HG02973 (cell line): ENCODE measurements around the gene SCN1B.
"Not testable (repeated sequence)": the region's sequence is repeated elsewhere in the genome, so short reads cannot be mapped to it uniquely, and the experiment has no call there.

Source experiments
- ATAC-seq: cut with Tn5 transposase; IDR thresholded peaks from one replicate; pipeline ENCODE4 v1.9.1; 2021; ENCODE audit warnings: moderate library complexity; ENCODE audit not compliant: unreplicated experiment

Gene SCN1B

DNA sequence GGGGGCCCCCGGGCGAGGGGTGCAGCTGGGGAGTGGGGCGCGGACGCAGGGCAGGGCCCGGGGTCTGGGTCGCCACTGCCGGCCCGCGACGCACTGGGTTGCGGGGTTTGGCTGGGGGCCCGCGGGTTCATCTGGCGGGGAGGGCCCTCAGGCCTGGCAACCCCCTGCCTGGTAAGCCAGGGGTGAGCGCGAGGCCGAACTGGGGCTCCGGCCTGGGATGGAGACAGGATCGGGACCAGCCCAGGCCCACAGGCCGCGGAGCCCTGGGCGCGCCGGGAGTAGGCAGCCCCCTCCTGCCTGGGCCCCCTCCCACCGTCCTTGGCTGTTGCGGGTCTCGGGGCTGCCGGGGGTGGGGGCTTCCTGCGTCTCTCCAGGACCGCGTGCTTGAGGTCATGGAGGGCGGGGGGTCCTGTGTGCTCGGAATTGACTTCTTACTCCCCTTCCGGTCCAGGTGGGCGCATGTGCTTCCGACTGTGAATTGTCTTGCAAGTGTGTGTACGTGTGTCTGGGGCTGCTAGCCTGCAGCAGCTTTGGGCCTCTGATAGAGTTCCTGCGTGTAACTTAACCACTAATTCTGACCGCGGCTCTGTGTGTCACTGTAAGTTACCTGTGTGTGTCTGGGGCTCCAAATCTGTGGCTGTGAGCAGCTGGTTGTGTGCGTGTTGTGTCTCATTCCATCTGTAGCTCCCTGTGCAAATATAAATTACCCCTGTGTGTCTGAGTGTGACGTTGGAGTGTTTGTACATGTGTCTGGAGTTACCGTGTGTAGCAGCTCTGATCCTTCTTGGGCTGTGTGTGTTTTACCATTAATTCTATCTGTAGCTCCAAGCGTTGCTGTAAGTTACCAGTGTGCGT lies 29.4 kb upstream of the SCN1B start:
- no peak for ATAC-seq

DNA sequence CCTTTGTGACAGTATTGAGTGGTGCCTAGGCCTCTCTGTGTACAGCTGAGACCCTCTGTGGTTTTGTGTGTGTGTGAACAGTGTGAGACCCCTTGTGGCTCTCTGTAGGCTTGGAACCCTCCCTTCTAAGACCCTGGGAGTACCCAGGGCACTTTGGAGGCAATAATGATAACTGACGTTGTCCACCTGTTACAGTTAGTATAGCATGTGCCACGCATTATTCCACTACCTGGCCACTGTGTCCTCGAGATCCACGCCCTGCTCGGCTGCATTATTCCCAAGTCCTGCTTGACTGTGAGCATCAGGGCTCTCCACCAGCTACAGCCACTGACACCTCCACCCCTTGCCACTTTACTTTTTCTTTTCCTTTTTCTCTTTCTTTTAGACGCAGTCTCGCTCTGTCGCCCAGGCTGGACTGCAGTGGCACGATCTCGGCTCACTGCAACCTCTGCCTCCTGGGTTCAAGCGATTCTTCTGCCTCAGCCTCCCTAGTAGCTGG lies 28.2 kb upstream of the SCN1B start:
- no peak for ATAC-seq

DNA sequence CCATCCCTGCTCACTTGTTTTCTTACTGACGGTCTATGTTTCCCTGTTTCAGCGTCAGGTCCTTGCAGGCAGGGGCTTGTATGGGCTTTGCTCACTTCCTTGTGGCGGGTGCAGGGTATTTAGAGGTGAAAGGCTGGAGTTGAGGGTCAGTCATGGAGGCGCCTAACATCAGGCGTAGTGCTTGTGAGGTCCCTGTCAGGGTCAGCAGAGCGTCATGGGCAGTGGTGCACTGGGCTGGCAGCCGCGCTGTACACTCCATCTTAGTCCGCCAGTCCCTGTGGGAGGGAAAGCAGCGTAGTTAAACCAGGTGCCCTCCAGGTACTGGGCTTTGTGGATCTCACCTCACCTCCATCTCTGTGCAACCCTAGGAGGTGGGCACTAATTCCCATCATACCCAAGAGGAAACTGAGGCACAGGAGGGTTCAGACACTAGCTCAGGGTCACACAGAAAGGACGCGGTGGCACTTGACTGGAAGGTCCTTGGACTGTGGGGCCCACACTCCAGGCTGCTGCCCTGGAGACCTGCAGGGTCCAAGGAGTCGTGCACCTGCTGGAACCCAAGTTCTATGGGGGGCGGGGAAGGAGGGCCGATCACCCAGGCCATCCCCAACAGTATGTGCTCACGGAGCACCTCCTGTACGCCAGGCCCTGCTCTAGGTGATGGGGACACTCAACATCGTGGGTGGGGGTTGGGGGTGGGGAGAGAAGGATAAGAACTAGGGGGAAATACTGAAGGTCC lies 25.6 kb upstream of the SCN1B start:
- no peak for ATAC-seq

DNA sequence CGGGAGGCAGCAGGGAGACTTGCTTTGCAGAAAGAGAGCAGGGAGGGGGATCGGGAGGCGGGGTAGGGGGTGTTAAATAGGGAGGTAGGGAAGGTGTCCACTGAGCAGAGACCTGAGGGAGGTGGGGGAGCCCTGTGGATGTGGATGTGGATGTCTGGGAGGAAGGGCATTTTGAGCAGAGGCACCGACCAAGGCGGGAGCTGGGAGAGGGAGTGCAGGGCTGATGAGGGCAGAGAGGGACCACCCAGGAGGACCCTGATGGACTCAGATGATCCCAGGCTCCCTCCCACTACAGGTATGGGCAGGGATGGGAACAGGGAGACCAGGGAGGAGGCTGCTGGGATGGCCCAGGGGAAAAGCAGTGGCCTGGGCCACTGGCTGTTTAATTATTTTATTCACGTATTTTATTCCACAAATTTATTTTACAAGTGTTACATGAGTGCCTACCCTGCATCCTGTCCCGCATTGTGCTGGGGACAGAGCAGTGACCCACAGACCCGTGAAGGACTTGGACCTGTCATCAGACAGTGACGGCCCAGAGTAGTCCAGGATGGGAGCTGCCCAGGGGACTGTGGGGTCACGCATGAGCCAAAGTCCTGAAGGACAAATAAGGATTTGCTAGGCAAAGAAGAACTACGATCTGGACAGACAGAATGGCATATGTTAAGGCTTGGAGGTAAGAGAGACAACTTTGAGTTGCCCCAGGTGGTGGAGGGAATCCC lies 24.9 kb upstream of the SCN1B start:
- ATAC-seq, result no peak

DNA sequence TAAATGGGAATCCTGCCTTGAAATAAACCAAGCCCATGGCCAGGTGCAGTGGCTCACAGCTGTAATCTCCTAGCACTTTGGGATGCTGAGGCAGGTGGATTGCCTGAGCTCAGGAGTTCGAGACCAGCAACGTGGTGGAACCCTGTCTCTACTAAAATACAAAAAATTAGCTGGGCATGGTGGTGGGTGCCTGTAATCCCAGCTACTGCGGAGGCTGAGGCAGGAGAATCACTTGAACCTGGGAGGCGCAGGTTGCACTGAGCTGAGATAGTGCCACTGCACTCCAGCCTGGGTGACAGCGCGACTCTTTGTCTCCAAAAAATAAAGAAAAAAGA lies 24.3 kb upstream of the SCN1B start:
- not testable (repeated sequence) for ATAC-seq

DNA sequence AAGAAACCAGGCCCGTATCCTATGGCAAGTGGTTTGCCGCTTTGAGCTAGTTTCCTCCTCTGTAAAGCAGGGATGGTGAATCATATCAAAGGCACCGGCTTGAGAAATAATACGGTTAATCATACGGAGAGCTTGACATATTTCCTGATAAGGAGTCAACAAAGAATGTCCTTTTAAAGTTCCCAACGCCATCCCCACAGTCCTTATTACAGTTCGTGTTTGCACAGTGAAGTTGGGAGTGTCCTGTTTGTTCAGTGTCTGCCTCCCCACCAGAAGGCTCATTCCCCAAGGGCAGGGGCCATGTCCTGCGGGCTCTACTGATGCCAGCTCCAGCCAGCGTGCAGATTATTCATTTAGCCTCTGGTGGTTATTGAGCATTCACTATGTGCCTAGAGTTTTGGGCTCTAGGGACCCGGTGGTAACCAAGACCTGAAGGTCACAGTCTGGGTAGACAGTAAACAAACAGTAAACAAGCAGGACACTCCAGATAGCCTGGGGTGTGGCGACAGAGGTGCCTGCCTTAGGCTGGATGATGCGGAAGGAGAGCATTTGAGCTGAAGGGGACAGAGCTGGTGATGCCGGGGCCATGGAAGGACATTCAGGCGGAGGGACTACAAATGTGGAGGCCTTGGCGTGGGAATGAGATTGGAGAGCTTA lies 23.8 kb upstream of the SCN1B start:
- ATAC-seq, result no peak

DNA sequence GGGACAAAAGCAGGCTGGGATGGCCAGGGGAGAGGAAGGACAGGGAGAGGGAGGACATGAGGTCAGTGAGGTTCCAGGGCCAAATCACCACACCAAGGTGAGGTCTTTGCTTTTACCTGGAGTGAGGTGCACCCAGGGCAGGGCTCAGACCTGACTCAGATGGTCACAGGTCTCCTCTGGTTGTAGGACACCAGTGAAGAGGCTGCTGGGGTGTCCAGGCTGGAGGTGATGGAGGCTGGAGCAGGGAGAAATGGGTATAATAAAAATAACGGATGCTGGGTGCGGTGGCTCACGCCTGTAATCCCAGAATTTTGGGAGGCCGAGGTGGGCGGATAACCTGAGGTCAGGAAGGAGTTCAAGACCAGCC lies 23.3 kb upstream of the SCN1B start:
- no peak for ATAC-seq

DNA sequence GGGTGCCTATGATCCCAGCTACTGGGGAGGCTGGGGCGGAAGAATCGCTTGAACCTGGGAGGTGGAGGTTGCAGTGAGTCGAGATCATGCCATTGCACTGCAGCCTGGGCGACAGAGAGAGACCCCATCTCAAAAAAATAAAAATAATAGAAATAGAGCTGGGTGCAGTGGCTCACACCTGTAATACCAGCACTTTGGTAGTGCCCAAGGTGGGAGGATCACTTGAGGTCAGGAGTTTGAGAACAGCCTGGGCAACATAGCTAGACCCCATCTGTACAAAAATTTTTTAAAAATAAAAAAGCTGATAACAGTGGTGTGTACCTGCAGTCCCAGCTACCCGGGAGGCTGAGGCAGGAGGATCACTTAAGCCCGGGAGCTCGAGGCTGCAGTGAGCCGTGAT lies 22.8 kb upstream of the SCN1B start:
- not testable (repeated sequence) for ATAC-seq

DNA sequence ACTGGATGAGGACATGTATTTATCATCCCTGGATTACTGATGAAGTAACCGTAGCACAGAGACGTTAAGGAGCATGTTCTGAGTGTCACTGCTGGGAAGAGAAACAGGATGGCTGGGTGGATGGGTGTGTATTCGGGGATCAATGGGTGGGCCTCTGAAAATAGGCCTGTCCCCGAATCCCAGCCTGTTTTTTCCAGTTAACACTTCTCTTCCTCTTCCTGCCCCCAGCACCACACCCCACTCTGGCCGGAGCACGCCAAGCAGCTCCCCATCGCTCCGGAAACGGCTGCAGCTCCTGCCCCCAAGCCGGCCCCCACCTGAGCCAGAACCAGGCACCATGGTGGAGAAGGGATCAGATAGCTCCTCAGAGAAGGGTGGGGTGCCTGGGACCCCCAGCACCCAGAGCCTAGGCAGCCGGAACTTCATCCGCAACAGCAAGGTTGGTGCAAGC lies 21.4 kb upstream of the SCN1B start:
- no peak for ATAC-seq

DNA sequence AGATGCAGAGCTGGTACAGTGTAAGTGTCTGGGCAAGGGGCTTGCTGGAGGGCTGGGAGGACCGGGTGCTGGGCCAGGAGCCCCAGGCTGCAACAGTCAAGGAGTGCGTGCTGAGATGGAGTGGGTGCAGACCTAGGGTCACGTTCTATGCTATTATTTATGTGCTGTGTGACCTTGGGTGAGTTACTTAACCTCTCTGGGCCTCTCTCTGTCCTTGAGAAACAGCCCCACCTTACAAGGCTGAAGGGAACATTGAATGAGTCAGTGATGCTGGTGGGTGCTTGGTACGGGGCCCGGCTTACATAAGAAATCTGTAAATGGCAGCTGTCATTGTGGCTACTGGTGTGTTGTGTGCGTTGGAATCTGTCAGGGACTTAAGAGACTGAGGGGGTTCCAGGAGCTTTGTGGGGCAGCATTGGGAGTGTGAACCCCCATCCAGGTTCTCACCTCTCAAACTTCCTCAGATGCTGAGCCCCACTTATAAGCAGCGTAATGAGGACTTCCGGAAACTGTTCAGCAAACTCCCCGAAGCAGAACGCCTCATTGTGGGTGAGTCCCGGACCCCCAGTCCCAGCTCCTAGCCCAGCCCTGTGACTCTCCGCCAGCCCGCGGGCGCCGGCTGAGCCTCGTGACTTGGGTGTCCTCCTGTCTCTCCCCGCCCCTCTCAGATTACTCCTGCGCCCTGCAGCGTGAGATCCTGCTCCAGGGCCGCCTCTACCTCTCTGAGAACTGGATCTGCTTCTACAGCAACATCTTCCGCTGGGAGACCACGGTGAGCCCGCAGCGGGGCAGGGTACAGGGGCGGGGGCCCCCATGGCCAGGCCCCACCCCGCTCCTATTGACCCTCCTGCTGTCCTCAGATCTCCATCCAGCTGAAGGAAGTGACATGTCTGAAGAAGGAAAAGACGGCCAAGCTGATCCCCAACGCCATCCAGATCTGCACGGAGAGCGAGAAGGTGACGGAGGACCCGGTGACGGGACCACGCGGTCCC lies 20.6 kb upstream of the SCN1B start:
- no peak for ATAC-seq

DNA sequence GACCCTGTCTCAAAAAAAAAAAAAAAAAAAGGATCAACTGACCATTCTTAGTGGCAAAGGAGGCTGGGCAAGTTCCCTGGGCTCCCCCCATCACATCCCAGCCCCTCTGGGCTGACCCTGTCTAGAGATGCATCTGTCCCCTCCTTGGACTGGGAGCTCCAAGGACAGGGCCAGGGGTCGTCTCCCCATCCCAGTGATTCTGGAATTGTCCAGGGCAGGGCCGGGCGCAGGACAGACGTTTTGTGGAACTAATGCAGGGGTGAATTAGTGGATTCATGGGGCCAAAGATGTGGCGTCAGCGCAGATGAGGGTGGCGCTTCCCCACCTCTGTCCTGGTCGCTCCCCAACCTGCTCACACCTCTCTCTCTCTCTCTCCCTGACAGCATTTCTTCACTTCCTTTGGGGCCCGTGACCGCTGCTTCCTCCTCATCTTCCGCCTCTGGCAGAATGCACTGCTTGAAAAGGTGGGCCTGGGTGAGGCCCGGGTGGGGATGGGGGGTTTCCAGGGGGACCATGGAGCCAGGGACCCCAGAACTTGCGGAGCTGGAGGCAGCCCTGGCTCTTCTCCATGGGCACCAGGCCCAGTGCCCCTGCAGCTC lies 19.1 kb upstream of the SCN1B start:
- no peak for ATAC-seq

DNA sequence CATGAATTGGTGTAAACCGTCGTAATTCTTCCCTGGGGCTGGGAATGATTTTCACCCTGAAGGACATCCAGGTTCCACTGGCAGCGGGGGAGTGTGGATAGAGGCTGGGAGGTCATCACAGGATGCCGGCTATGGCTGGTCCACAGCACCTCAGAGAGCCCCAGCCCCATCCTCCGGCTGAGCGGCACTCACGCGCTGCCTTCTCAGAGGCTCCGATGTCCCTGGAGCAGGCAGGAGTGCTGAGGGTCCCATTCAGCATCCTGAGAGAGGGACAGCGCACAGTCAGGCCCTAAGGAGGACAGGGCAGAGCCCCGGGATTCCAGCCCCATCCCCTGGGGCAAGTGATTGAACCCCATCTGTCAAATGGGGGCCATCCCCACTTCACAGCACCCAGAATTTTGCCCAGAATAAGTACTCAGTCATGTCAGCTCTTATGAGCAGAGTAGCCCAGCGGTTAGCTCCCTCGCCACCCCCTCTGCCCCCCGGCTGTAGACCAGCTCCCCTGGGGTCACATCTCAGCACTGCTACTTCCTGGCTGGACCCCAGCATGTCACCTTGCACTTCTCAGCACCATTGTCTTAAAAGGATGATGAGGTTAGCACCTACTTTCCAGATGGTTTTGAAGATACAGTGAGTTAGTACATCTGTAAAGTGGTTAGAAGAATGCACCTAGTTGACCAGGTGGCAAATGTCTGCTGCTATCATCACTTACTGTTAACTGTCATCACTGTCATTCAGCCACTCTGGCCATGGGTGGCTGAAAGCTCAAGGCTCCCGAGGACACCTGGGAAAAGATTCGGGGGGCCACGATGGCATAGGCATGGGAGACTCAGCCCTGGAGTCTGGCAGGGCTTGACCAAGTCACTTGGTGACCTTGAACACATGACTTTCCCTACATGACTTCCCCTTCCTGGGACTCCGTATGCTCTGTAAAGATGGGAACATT lies 18.3 kb upstream of the SCN1B start:
- ATAC-seq, result no peak

DNA sequence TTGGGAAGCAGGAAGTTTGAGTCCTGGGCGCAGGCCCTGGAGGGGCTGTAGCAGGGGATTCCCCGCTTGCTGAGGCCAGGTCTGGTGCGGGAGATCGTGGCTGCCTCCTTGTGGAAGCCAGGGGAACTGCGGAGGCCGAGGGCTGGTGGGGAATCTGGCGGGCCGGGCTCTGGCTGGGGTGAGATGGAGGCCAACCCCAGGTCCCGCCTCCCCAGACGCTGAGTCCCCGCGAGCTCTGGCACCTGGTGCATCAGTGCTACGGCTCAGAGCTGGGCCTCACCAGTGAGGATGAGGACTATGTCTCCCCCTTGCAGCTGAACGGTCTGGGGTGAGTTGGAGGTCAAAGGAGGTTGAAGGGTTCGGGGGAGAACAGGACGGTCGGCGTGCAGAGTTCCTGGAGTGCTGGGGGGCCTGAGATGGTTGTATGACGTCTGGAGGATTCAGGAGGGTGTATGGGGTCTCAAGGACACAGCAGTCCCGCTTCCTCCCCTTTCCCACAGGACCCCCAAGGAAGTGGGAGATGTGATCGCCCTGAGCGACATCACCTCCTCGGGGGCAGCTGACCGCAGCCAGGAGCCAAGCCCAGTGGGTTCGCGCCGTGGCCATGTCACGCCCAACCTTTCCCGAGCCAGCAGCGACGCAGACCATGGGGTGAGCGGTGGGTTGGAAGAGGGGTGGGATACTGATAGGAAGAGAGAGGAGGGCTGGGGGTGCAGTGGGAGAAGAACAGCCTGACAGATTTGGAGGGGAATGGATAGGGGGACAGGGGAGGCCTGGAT lies 17.0 kb upstream of the SCN1B start:
- no peak for ATAC-seq

DNA sequence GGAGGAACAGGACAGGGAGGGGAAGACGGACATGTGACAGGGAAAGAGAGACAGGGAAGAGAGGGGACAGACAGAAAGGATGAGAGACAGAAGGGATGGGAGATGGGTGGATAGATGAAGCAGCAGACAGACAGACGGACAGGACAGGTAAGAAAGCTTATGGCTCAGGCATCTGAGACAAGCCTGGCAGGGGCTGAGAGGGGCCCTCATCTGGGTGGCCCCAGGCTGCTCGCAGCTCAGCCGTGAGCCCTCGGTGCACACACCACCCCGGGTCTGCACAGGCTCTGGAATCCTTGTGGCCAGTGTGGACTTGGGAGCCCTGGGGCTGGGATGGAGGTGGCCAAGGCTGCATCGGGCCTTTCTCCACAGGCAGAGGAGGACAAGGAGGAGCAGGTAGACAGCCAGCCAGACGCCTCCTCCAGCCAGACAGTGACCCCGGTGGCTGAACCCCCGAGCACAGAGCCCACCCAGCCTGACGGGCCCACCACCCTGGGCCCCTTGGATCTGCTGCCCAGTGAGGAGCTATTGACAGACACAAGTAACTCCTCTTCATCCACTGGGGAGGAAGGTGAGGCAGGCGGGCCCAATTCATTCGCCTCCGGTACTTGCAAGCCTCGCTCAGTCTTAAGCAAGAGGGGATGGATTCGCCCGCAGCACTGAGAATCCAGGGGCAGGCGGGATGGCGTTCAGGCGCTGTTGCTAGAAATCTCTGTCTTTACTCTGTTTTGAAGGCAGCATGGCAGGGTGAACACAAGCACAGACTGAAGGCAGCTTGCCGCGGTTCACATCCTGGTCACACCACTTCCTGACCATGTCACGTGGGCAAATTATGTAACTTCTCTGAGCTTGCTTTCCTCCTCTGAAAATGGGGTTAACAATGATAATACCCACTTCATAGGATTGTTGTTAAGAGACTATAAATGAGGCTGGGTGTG lies 16.2 kb upstream of the SCN1B start:
- ATAC-seq, result no peak

DNA sequence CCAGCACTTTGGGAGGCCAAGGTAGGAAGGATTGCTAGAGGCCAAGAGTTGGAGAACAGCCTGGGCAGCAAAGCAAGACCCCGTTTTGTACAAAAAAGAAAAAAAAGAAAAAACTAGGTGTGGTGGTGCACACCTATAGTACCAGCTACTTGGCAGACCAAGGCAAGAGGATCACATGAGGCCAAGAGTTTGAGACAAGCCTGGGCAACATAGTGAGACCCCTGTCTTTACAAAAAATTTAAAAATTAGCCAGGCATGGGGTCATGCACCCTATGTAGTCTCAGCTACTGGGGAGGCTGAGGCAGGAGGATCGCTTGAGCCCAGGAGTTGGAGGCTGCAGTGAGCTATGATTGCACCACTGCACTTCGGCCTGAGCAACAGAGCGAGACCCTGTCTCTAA lies 15.5 kb upstream of the SCN1B start:
- not testable (repeated sequence) for ATAC-seq

DNA sequence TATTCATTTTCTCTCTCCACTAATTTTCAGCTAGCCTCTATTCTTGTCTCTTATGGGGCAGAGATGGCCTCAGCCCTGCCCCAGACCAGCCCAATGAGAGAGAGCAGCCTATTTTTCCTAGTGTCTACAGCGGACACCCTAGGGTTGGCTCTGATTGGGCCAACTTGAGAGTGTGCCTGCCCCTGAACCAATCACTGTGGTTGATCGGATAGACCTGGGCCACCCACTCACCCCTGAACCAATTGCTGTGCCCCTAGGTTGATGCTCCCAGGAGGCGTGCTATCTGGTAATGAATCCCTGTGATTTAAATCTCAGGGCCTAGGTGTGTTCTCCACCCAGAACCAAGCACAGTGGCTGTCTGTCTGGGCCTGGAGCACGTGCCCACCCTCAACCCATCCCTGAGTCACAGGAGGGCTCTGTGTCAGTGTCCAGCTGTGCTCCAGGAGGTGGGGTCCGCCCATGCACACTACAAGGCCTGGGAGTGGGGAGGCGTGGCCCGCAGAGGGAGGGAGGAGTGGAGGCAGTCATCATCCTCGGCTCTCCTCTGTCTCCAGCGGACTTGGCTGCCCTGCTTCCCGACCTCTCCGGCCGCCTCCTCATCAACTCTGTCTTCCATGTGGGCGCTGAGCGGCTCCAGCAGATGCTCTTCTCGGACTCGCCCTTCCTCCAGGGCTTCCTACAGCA lies 14.9 kb upstream of the SCN1B start:
- ATAC-seq, result no peak
